H1 (cell line): ENCODE data around the gene ANKRD31. TPM values are rescaled to one million over a fixed set of nuclear protein-coding genes. Genes with fewer than 3 reads are reported as not detected.

Experiments
- CTCF ChIA-PET: fragments of 300-600 bp; sonication (Branson Sonifier 250); formaldehyde crosslinking; loops from one replicate; lab custom pipeline; 2021; ENCODE audit not compliant: partially characterized antibody; lab: Charles Lee
- POLR2A ChIA-PET: fragments of 300-600 bp; sonication (Branson Sonifier 250); formaldehyde crosslinking; loops from one replicate; lab custom pipeline; 2021; ENCODE audit warnings: inconsistent platforms; ENCODE audit not compliant: partially characterized antibody; lab: Charles Lee
- DNase-seq, 2 experiments: peaks; one replicate each; pipeline versions ENCODE4 v3.0.0 to v3.0.0-alpha.2; 2010 to 2022; ENCODE audit warnings: low spot score in 2 of 2, low read depth in 1 of 2, mixed read lengths in 1 of 2
- FAIRE-seq: peaks from 2 replicates; lab custom pipeline; 2011; peaks lifted over from hg19 to GRCh38; lab: Jason Lieb, UNC
- H2AFZ ChIP-seq: 2 replicates; pipeline ENCODE4 v1.8.1; 2012; ENCODE audit warnings: low read length, inconsistent platforms
- H2AK5ac ChIP-seq: 2 replicates; pipeline ENCODE4 v1.6.1; 2013; ENCODE audit warnings: low read depth, low read length
- H2BK120ac ChIP-seq: replicated peaks from 2 replicates; pipeline ENCODE3; 2013; ENCODE audit warnings: low read depth, low read length, inconsistent platforms
- H2BK12ac ChIP-seq: 2 replicates; pipeline ENCODE4 v1.6.1; 2013; ENCODE audit warnings: low read depth, low read length
- H2BK15ac ChIP-seq: 2 replicates; pipeline ENCODE4 v1.6.1; 2013; ENCODE audit warnings: low read length
- H2BK20ac ChIP-seq: 2 replicates; pipeline ENCODE4 v1.6.1; 2013; ENCODE audit warnings: low read length
- H2BK5ac ChIP-seq: 2 replicates; pipeline ENCODE4 v1.6.1; 2013; ENCODE audit warnings: low read depth, low read length
- H3K14ac ChIP-seq: 2 replicates; pipeline ENCODE4 v1.6.1; 2013; ENCODE audit warnings: inconsistent platforms; ENCODE audit not compliant: insufficient read length
- H3K18ac ChIP-seq: 2 replicates; pipeline ENCODE4 v1.6.1; 2013; ENCODE audit warnings: low read length; ENCODE audit errors: extremely low read depth
- H3K23ac ChIP-seq: 2 replicates; pipeline ENCODE4 v1.6.1; 2013; ENCODE audit warnings: inconsistent platforms; ENCODE audit not compliant: insufficient read length
- H3K23me2 ChIP-seq: 2 replicates; pipeline ENCODE4 v1.6.1; 2013; ENCODE audit warnings: low read depth, low read length
- H3K27ac ChIP-seq: 2 replicates; pipeline ENCODE4 v1.6.1; 2011; ENCODE audit warnings: low read depth, low read length, inconsistent platforms
- H3K27me3 ChIP-seq, 4 experiments: replicated peaks in 1 of 4; 1 replicate in 1 of 4; 2 replicates in 3 of 4; pipeline versions ENCODE4 v1.6.1 to v1.8.1; 2011 to 2013; ENCODE audit warnings: low read length in 3 of 4, mild to moderate bottlenecking in 3 of 4, inconsistent platforms in 2 of 4, mixed read lengths in 2 of 4, moderate library complexity in 1 of 4; ENCODE audit not compliant: control insufficient read depth in 3 of 4, insufficient read depth in 3 of 4; ENCODE audit errors: extremely low read depth in 1 of 4
- H3K36me3 ChIP-seq, 4 experiments: 2 replicates each; pipeline versions ENCODE4 v1.6.1 to v1.8.1; 2011 to 2013; ENCODE audit warnings: mild to moderate bottlenecking in 4 of 4, low read length in 3 of 4, moderate library complexity in 2 of 4, control low read depth in 1 of 4, inconsistent platforms in 1 of 4; ENCODE audit not compliant: insufficient read depth in 4 of 4, control insufficient read depth in 2 of 4
- H3K4ac ChIP-seq: replicated peaks from 2 replicates; pipeline ENCODE3; 2013; ENCODE audit warnings: low read length, low read depth, mixed read lengths, inconsistent platforms; ENCODE audit not compliant: insufficient read length
- H3K4me1 ChIP-seq, 4 experiments: replicated peaks in 1 of 4; 1 replicate in 1 of 4; 2 replicates in 3 of 4; pipeline versions ENCODE4 v1.6.1 to v1.8.1; 2011 to 2013; ENCODE audit warnings: low read length in 3 of 4, inconsistent platforms in 2 of 4, mixed read lengths in 1 of 4; ENCODE audit not compliant: insufficient read depth in 4 of 4, control insufficient read depth in 3 of 4
- H3K4me2 ChIP-seq, 2 experiments: 2 replicates each; pipeline versions ENCODE4 v1.6.1 to v1.8.1; 2011 to 2013; ENCODE audit warnings: low read depth in 2 of 2, low read length in 2 of 2, control low read depth in 1 of 2, inconsistent platforms in 1 of 2, mild to moderate bottlenecking in 1 of 2; ENCODE audit not compliant: insufficient read depth in 1 of 2
- H3K4me3 ChIP-seq, 4 experiments: fragments of 200-600, 300-600 bp in 1 of 4; sonication (generic), shearing (Covaris generic), sonication (Bioruptor Twin) in 1 of 4; 2 replicates each; pipeline versions ENCODE4 v1.5.1 to v1.8.1; 2011 to 2016; ENCODE audit warnings: low read length in 4 of 4, low read depth in 3 of 4, control low read depth in 2 of 4, inconsistent platforms in 2 of 4, mild to moderate bottlenecking in 2 of 4, mixed read lengths in 1 of 4, moderate library complexity in 1 of 4; ENCODE audit not compliant: insufficient read depth in 2 of 4; ENCODE audit errors: extremely low read depth in 1 of 4
- H3K56ac ChIP-seq: replicated peaks from 2 replicates; pipeline ENCODE3; 2013; ENCODE audit warnings: low read depth, mild to moderate bottlenecking, mixed read lengths, low read length, inconsistent platforms; ENCODE audit not compliant: insufficient read length
- H3K79me1 ChIP-seq: 2 replicates; pipeline ENCODE4 v1.6.1; 2013; ENCODE audit warnings: low read depth, low read length, control low read depth
- H3K79me2 ChIP-seq, 2 experiments: 2 replicates each; pipeline versions ENCODE4 v1.6.1 to v1.8.1; 2012 to 2013; ENCODE audit warnings: low read length in 2 of 2, mild to moderate bottlenecking in 2 of 2, inconsistent platforms in 1 of 2; ENCODE audit not compliant: insufficient read depth in 2 of 2, control insufficient read depth in 1 of 2
- H3K9ac ChIP-seq, 4 experiments: replicated peaks in 1 of 4; 1 replicate in 1 of 4; 2 replicates in 3 of 4; pipeline versions ENCODE4 v1.6.1 to v1.8.1; 2011 to 2013; ENCODE audit warnings: low read depth in 3 of 4, low read length in 3 of 4, control low read depth in 2 of 4, mild to moderate bottlenecking in 2 of 4, moderate library complexity in 2 of 4, inconsistent platforms in 1 of 4; ENCODE audit errors: extremely low read depth in 1 of 4
- H3K9me3 ChIP-seq, 2 experiments: 2 replicates each; pipeline versions ENCODE4 v1.6.1 to v1.8.1; 2012 to 2013; ENCODE audit warnings: mild to moderate bottlenecking in 2 of 2, moderate library complexity in 2 of 2, control low read depth in 1 of 2, inconsistent platforms in 1 of 2, low read depth in 1 of 2, low read length in 1 of 2, mixed read lengths in 1 of 2; ENCODE audit not compliant: insufficient read depth in 2 of 2
- H4K20me1 ChIP-seq, 2 experiments: replicated peaks in 1 of 2; 2 replicates each; pipeline versions ENCODE3 to v1.8.1; 2011 to 2013; ENCODE audit warnings: inconsistent platforms in 2 of 2, low read length in 2 of 2, mild to moderate bottlenecking in 1 of 2; ENCODE audit not compliant: insufficient read depth in 2 of 2, control insufficient read depth in 1 of 2
- H4K5ac ChIP-seq: 2 replicates; pipeline ENCODE4 v1.6.1; 2013; ENCODE audit warnings: low read length, low read depth, mixed read lengths, inconsistent platforms; ENCODE audit not compliant: insufficient read length
- H4K8ac ChIP-seq: 2 replicates; pipeline ENCODE4 v1.8.0; 2013; ENCODE audit warnings: mild to moderate bottlenecking, moderate library complexity, low read length, inconsistent platforms; ENCODE audit not compliant: insufficient read depth; ENCODE audit errors: extremely low read depth
- H4K91ac ChIP-seq: replicated peaks from 2 replicates; pipeline ENCODE3; 2013; ENCODE audit warnings: low read length, mixed read lengths, inconsistent platforms; ENCODE audit not compliant: insufficient read length
- ASH2L ChIP-seq: fragments of 200-600, 300-600 bp; sonication (generic); IDR thresholded peaks from one replicate; pipeline ENCODE4 v1.7.1; 2017; ENCODE audit warnings: low read length
- FOSL1 ChIP-seq: IDR thresholded peaks from 2 replicates; pipeline ENCODE4 v1.6.1; 2011; ENCODE audit warnings: mild to moderate bottlenecking, low read depth, low read length, moderate library complexity; ENCODE audit not compliant: insufficient read depth
- HDAC2 ChIP-seq, 2 experiments: fragments of 300-600 bp in 1 of 2; sonication (generic) in 1 of 2; IDR thresholded peaks; 2 replicates each; pipeline ENCODE4 v1.6.1; 2011 to 2012; ENCODE audit warnings: low read depth in 2 of 2, low read length in 2 of 2, mild to moderate bottlenecking in 2 of 2, moderate library complexity in 2 of 2, borderline replicate concordance in 1 of 2, inconsistent platforms in 1 of 2
- NANOG ChIP-seq: IDR thresholded peaks from 2 replicates; pipeline ENCODE4 v1.6.1; 2011; ENCODE audit warnings: low read length, low read depth, mild to moderate bottlenecking, inconsistent platforms; ENCODE audit not compliant: insufficient read depth, poor library complexity, severe bottlenecking
- PHF8 ChIP-seq: fragments of 200-600 bp; sonication (generic); conservative IDR thresholded peaks from 2 replicates; pipeline ENCODE4 v1.7.1; 2012; ENCODE audit warnings: low read depth, mild to moderate bottlenecking, inconsistent platforms, low read length, moderate library complexity
- POU5F1 ChIP-seq: IDR thresholded peaks from 2 replicates; pipeline ENCODE4 v1.6.1; 2011; ENCODE audit warnings: low read depth, mild to moderate bottlenecking, low read length, moderate library complexity
- RNF2 ChIP-seq: fragments of 200-900, 300-1000 bp; sonication (generic); IDR thresholded peaks from 2 replicates; pipeline ENCODE4 v1.7.1; 2016; ENCODE audit warnings: borderline replicate concordance, low read depth, mild to moderate bottlenecking, antibody characterized with exemption, low read length; ENCODE audit not compliant: poor library complexity, severe bottlenecking; ENCODE audit errors: missing control alignments
- SIX5 ChIP-seq: IDR thresholded peaks from 2 replicates; pipeline ENCODE4 v1.6.1; 2011; ENCODE audit warnings: mild to moderate bottlenecking, low read depth, low read length
- SP4 ChIP-seq: IDR thresholded peaks from 2 replicates; pipeline ENCODE4 v1.6.1; 2012; ENCODE audit warnings: low read length, inconsistent platforms
- SRF ChIP-seq: IDR thresholded peaks from 2 replicates; pipeline ENCODE4 v1.6.1; 2011; ENCODE audit warnings: mild to moderate bottlenecking, low read depth, low read length, moderate library complexity
- polyA plus RNA-seq, 7 experiments: library from polyadenylated mRNA; depleted of rRNA in 3 of 7; stranded (reverse) in 5 of 7; unstranded in 2 of 7; fragments of >200 nt in 5 of 7; fragments of 200-250 nt in 2 of 7; gene quantifications; 1 replicate in 5 of 7; 2 replicates in 1 of 7; 4 replicates in 1 of 7; pipeline versions ENCODE4 v1.2.1 to v1.2.3, GENCODE V29; 2011 to 2013; ENCODE audit warnings: missing spikeins in 2 of 7, mixed read lengths in 2 of 7
- total RNA-seq: library from RNA; stranded (reverse); fragmentation: NEBNext Ultra II Directional; extraction: Animal tissue kit (Norgen Biotek cat#: 25700); gene quantifications from 2 replicates; pipeline ENCODE4 v1.2.1, GENCODE V29; 2021

Gene ANKRD31
- total and polyA plus RNA-seq, 2 of the 8 experiments (the other 6 are each of a cell fraction or from before 2014, with no cell fraction given) = 0.05 to 0.06 TPM

DNA sequence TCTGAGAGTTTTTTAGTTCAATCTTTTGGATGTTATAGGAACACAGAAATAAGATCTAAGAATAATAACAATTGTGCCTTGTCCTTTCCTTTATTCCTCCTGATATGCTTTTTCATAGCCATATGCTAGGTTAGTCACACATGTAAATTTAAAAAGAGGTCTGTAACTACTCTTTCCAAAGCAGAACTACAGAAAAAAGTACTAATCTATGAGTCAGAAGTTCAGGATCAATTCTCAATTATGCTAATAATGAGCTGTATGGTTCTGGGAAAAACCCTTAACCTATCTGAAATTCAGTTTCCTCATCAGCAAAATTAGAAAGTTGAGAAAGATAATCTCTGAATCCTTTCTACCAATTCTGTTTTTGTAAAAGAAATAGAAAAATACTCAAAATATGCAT is 44.4 kb downstream of the ANKRD31 start:
- Histone ChIP-seq H3K56ac (no peak overlapping the region), H4K5ac (no peak overlapping the region), H3K9ac (no peak overlapping the region), H2BK20ac (no peak overlapping the region), H2BK15ac (no peak overlapping the region), H3K4ac (no peak overlapping the region), H3K23me2 (no peaks in the 10 kb centered on the region), H2BK120ac (no peak overlapping the region), H3K27ac (no peak overlapping the region), H2AFZ (no peak overlapping the region), H2BK5ac (no peak overlapping the region), H4K91ac (no peak overlapping the region), H4K8ac (no peak overlapping the region), H3K79me1 (no peaks in the 10 kb centered on the region), H4K20me1 (no peaks in the 10 kb centered on the region), H3K18ac (no peak overlapping the region), H3K27me3 (no peaks in the 10 kb centered on the region), H2BK12ac (no peak overlapping the region), H3K14ac (no peak overlapping the region), H3K9me3 (no peaks in the 10 kb centered on the region), H3K4me3 (no peak overlapping the region), H3K4me1 (no peaks in the 10 kb centered on the region), H3K23ac (no peak overlapping the region), H3K4me2 (no peak overlapping the region), H3K79me2 (no peaks in the 10 kb centered on the region), H2AK5ac (no peak overlapping the region), H3K36me3 (no peaks in the 10 kb centered on the region)
- DNase-seq (no peak), FAIRE-seq (no peak)
- ChIA-PET CTCF (interaction anchor here (0.9 to 1.3 kb wide), 2 partner anchors 12 to 45 kb away, joined by 3 to 4 read pairs; no protein-coding TSS in a partner anchor), POLR2A (no interaction called here)
- TF ChIP-seq NANOG = no peak
- TF ChIP-seq SIX5 = no peak
- TF ChIP-seq HDAC2 (IDR thresholded peaks at IDR 0.05; ENCODE audit: borderline replicate concordance in 1 of 2, low read depth in 2 of 2, low read length in 2 of 2) = no peak
- TF ChIP-seq RNF2 = no peak
- TF ChIP-seq SP4 = no peak
- no peak for TF ChIP-seq SRF
- no peak for TF ChIP-seq PHF8
- TF ChIP-seq ASH2L = no peak
- no peak for TF ChIP-seq POU5F1
- TF ChIP-seq FOSL1 = no peak
